GM11168 (cell line): ENCODE measurements around the gene C1orf74.

Experiments
- in situ Hi-C: fragments of 300-500 bp; cut with MboI; formaldehyde crosslinking; loops from one replicate; pipeline ENCODE4 v1.12.0; 2022; ENCODE audit warnings: low sequenced_read_pairs; ENCODE audit not compliant: unreplicated experiment

Gene C1orf74

DNA sequence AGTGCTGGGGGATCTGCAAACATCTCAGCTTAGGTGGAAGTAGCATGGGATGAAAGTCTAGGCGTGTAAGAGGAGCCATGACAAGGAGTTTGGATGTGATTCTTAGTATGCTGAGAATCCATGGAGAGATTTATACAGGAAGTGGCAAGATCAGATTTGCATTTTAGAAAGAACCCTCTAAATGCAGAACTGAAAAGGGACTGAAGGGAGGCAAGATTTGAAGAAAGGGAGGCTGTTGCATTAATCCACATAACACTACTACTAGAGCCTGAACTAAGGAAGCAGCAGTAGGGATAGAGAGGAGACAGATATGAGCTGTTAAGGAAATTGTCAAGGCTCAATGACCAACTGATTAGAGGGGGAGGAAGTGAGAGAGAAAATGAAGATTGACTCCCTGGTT, 9.8 kb downstream of the C1orf74 start:
- in situ Hi-C loops: no loop called here

DNA sequence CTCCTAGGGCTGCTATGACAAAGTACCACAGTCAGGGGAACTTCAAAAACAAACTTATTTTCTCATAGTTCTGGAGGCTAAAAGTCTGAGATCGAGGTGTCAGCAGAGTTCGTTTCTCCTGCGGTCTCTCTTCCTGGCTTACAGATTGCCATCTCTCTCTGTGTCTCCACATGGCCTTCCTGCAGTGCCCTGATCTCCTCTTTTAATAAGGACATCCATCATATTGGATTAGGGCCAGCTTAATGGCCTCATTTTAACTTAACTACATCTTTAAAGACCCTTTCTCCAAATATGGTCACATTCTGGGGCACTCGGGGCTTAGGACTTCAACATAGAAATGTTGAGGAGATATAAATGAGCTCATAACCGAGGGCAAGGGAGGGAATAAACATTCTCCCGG, 12.2 kb downstream of the C1orf74 start:
- in situ Hi-C loops: no loop called here

DNA sequence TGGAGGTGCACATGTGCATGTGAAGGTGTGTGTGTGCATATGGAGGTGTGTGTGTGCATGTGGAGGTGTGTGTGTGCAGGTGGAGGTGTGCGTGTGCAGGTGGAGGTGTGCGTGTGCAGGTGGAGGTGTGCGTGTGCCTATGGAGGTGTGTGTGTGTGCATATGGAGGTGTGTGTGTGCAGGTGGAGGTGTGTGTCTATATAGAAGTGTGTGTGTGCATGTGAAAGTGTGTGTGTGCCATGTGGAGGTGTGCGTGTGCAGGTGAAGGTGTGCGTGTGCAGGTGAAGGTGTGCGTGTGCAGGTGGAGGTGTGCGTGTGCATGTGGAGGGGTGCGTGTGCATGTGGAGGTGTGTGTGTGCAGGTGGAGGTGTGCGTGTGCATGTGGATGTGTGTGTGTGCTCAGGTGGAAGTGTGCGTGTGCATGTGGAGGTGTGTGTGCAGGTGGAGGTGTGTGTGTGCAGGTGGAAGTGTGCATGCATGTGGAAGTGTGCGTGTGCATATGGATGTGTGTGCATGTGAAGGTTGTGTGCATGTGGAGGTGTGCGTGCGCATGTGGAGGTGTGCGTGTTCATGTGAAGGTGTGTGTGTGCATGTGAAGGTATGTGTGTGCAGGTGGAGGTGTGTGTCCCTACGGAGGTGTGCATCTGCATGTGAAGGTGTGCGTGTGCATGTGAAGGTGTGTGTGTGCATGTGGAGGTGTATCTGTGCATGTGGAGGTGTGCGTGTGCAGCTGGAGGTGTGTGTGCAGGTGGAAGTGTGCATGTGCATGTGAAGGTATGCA, 13.5 kb downstream of the C1orf74 start:
- in situ Hi-C loops: no loop called here

DNA sequence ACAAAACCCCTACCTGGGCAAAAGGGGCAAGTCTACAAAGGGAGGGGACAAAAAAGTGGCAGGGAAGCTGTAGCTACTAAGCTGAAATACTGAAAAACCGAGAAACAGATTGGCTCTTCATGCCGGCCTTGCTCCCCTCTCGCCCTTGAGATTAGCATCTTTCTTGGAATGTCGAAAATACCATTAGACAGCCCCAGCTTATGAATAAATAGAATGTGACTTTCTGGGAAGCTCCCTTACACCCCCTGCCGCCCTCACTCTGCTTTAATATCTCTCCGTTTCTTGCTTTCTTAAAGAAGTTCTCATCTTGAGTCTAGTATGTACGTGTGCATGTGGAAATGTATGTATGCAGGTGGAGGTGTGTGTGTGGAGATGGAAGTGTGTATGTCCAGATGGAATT, 14.4 kb downstream of the C1orf74 start:
- in situ Hi-C loops: no loop called here

DNA sequence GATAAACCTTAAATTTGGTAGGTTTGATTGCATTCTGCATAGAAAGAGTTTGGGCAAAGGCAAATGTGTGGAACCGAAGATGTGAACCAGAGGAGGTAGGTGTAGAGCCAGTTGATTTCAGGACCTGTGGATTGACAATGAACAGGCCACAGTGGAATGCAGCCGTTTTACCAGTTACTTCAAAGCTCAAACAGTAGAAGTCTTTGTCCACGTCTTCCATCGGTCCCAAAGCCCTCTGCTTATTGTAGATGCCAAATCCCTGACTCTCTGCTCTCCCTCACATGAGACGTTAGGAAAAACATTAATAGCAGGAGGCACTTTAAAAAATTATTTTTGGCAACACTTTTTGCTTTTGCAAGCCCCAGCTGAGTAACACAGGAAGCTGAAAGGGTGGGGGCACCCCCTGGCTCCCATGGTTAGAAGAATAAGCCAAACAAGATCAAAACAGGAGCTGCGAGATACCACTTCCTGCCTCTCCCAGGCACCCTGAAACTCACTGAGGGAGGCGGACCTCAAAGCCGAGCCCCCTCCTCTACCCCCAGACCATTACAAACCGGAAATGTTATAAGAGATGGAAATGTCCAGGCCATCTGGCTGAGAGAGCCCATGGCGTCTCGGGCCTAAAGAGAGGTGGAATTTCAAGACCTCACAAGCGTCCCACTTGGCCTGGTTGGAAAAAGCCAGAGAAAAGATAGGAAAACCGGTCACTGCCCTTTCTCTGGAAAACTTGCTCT, 15.0 kb downstream of the C1orf74 start:
- in situ Hi-C loops: no loop called here

DNA sequence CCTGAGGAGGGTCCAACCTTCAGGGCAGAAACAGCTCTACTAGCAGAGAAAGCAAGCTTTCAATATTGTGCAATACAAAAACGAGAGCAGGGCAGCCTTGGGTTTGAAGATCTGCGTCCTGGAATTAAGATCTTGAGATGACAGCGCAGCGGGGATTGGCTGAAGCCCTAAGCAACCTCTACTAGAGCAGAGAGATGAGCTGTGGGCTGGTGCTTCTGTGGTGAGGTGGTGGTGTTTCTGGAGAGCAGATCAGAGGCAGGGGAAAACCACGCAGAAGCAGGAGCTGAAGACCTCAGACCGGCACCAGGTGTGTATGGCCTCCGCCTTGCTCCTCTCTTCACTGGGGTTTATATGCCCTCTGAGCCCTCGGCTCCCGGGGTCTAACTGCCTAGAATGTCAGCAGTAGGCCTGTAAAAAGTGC, 16.0 kb downstream of the C1orf74 start:
- in situ Hi-C loops: no loop called here

DNA sequence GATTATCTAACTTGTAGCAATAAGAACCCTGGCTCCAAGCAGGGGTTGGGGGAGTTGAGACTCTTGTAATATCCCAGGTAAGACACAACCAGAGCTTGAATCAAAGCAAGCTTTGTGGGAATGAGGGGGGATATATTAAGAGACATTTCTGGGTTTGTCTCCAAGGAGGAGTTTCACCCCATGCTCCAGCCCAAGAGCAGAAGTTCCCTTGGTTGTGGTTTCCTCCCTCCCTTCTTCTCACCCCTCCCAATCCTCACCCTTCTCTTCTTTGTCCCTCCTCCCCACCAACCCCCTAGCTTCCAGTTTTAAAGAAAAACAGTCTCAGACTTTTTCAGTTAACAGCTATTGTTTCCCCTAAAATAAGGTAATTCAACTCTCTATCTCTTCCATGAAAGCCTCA, 16.7 kb downstream of the C1orf74 start:
- in situ Hi-C loops: no loop called here

DNA sequence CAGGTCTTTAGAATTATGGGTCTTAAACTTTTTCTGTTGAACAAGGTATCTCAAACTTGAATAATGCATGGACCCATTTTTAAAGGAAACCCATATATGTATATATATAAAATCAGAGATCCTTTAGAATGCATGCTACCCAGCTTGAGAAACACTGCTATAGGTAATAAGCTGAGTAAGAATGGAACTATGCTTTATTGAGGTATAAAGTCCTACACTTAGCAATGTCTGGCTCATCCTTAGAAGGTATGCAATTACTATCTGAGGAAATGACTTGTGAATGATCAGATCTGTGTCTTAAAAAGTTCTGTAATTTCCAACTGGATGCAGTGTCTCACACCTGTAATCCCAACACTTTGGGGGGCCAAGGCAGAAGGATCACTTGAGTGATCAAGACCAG, 17.3 kb downstream of the C1orf74 start:
- in situ Hi-C loops: no loop called here

DNA sequence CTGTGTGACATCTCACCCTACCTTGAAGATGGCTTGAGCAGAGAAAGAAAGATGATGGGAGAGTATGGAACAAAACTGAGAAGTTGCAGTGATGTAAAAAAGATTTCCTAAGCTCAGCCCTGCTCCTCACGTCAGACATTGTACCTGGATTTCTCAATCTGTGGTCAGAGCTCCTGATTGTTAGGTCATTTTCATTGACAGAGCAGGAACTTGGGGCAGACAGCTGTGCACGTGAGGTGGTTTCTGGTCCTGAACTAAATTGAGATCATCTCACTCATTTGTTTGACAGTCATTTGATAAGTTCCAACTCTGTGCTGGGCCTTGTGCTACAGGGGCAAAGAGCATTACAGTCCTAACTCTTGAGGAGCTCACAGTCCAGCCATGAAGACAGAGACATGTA, 18.3 kb downstream of the C1orf74 start:
- in situ Hi-C loops: no loop called here

DNA sequence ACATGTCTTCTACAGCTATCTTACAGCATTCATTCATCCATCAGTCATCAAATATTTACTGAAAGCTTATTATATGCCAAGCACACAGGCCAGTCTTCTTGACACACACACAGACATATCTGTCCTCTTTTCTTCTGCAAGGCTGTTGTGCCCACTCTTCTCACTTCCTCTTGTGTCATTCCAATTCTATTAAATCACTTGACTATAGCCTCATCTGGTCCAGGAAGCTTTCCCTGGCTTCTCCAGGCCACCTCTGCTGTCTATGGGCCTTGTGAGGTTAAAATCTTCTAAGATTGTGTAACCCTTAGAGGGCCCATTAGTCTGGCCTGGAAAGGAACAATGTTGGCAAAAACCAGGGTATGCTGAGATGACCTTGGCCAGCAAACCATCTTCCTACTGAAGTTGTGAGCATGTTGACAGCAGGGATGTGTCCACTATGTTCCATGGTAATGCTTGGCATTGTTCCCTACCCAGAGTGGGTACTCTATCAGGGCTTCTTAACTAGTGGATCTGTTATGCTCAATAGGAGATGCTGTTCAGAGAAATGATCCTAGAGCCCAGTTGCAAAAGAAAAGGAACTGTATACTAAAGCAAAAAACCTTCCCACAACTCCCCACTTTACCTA, 23.2 kb downstream of the C1orf74 start:
- in situ Hi-C loops: no loop called here

DNA sequence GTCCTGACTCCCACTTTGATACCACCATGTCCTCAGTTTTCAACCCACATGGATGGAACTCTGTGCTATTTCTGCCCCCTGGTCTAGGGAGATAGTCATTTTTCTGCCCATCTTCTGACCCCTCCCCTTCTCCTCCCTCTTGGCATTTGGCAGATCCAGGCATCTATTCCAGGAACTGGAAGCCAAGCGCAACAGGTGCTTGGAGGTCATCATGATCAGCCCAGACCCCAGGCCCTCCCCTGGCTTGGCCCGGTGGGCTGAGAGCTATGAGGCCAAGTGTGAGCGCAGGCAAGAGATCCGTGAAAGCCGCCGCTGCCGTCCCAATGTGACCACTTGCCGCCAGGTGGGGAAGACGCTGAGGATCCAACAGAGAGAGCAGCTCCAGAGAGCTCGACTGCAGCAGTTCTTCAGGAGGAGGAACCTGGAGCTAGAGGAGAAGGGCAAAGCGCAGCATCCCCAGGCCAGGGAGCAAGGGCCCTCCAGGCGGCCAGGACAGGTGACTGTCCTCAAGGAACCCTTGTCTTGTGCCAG, 24.5 kb downstream of the C1orf74 start:
- in situ Hi-C loops: no loop called here

DNA sequence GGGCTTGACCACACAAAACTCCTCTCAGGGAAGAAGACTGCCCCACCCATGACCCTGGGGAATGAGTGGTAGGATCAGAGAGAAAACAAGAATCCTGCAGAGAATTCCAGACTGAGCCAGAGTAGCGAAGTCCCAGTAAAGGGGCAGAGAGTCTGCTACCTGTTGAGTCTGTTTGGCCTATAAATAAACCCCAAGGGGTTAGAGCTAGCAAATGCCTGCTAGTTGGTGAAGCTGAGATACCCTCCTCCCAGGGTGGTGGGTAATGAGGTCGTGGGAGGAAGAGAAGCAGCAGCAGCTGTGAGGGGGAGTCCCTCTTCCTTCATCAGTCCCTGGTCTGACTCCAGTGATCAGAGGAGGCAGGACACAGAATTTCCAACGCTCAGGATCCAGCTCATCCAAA, 26.0 kb downstream of the C1orf74 start:
- in situ Hi-C loops: no loop called here

DNA sequence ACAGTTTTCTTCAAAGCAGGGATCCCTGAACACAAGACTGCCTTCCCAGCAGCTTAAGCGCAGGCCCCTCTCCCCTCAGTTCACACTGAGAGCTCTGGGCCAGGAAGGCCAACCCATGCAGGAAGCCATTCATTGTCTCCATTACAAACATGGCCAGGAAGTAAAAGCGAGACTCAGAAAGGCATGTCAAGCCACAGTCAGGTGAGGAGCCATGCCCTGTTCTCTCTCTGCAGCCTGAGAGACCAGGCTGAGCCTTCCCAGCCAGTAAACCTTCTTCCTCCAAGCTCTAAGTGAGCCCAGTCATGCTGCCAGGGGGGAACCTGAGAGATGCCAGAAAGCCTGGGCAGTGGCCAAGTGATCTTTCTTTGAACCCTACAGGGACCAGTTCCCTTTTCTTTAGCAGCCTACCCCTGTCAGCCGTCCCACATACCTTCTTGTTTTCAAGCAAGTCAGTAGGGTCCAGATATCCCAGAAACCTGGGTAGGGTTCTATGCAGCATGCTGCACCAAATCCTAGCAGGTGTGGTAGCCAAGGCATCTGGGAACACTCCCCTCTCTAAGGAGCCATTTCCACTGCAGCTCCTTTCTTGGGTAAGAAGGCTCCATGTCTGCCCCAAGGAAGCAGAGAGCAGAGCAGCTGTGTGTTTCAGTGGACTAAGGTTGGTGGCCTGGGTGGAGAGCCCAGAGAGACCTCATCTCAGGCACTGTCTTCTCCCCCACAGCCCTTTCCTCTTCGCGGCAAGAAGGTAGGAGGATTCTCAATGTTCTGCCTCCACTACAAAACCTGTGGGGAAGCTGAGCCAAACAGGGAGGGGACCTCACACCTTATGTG, 27.5 kb downstream of the C1orf74 start:
- in situ Hi-C loops: no loop called here

DNA sequence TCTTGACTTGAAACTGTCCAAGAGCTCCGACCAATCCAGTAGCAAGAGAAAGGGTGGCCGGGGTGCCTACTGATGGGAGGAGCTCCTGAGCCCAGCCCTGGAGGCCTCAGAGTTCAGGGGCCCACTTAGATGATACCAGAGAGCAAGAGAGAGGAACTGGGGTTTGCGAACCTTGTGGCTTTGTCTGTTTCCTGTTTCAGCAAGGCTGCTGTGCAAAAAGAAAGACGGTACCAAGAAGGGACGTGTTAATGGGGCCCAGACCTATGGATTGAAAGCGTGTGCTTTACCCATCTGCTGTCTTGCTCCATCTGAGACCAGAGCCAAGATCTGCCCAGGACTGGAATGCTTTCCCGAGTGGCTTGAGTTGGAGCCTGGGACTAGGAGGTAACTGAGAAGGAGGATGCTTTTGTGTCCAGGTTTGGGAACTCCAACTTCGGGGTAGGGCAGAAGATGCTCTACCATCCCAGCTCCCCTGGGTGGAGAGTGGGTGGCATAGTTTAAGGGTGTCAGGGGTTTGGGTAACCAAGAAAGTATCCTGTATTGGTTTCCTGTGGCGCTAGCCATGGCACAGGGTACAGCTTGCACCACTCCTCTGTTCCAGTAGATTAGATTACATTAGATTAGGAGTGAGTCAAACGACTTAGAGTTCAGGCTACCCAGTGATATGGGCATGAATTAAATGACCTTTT, 28.3 kb downstream of the C1orf74 start, which contains the start of gene TRAF3IP3:
TRAF3IP3 (plus strand) TSS at position 128 of the 689 bp plus-strand sequence. CDS start 3,987 bp downstream, outside the sequence.
- in situ Hi-C loops: no loop called here

DNA sequence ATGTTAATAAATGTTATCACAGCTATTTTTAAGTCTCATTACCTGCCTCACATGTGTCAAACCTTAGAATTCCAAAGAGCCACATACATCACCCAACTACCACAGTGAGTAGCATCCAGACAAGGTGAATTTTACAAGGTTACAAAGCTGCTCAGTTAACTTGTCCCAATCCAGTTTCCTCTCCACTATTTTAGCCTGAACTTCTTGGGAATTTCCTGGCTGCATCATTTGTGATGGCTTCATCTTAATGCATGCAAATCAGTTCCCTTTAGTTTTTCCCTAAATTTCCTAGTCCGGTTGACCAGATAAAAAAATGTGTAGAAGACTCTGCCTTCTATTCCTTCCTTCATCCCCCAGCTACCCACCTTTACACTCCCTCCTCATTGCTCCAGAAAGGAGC, 29.1 kb downstream of the C1orf74 start:
- in situ Hi-C loops: no loop called here

DNA sequence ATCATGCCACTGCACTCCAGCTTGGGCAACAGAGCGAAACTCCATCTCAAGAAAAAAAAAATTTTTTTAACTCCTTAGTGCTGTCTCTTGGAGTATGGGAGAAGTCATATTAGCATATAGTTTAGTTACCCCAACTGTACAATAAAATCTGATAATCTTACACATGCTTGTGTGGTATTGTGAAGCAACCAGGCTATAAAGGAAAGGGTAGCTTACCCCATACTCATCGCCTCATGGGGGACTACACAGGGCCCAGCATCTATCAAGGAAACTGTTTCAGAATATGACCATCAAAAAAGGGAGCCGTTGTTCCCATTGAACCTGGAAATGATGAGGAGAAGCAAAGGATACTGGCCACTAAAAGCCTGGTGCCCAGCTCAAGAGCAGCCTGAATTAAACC, 31.5 kb downstream of the C1orf74 start:
- in situ Hi-C loops: no loop called here

DNA sequence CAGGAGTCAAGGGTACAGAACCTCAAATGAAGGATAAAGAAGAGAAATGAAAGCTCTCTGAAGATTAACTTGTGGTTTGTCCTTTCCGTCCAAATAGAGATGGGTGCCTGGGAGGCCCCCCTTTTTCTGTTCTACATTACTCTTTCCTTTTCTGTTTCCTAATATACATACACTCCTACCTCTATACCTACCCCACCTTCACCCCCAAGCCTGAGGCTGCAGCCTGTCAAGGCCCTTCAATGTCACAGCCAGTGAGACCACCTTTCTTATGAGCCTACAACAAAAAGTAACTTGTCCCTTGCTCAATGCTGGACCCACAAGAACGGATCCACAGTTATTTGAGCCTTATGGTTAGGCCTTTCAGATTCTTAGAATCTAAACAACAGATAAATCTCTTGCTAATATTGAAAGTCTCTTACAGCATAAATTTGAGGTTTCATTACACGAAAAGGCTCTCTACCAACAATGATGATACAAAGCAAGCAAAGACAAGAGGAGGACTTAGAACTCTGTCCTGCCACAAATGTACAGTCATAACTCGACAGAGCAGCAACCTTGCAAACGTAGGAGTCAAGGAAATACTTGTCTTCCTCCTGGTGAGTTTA, 32.6 kb downstream of the C1orf74 start:
- in situ Hi-C loops: no loop called here

DNA sequence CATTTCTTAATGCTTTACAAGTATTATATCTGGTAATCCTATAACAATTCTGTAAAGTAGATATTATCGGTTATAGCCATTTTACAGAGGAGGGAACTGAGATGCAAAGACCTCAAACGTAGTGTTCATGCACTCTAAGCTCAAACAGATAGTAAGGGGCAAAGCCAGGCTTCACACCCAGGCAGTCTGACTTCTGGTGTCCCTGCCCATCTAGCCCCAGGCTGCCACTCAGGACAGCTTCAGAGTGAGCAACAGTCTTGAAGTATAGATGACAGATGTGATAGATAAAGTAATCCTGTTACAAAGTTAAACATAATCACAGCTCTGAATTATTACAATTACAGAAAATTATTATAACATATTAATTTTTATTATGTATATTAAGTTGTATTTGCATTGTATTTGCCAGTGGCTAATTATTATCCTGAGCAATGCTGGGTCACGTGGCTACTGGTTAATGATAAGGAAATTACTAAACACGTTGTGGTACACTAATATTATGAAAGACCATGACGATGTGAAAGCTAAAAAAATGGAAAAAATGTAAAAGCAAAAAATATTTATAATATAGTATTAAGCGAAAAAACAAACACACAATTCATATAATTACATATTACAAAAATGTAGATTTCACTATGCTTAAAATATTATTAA, 34.6 kb downstream of the C1orf74 start:
- in situ Hi-C loops: no loop called here

DNA sequence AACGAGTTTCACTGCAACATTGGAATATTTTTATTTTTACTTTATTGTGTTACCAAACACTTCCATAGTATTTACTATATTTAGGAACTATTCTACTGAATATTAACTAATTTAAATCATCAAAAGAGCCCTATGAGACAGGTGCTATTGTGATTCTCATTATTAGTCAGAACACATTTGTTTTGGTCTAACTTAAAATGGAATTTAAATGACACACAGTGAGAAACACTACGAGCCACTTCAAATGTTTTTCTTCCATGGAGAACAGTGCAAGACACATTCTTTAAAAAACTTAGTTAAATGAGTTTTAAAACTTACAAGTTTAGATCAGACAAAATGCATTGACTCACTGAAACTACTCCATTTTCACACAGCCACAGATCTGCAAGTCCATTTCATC, 35.2 kb downstream of the C1orf74 start:
- in situ Hi-C loops: no loop called here
